HG03039 (cell line): ENCODE measurements around the gene GGT6.
"Not testable (repeated sequence)": the region's sequence is repeated elsewhere in the genome, so short reads cannot be mapped to it uniquely, and the experiment has no call there.

Experiments
- ATAC-seq: cut with Tn5 transposase; IDR thresholded peaks from one replicate; pipeline ENCODE4 v1.9.1; 2021; ENCODE audit warnings: mild to moderate bottlenecking, moderate library complexity; ENCODE audit not compliant: unreplicated experiment

Gene GGT6

GRCh38 chr17:4592240-4593005 is 32.0 kb upstream of the GGT6 start:
- no peak for ATAC-seq

GRCh38 chr17:4591529-4591928 is 31.2 kb upstream of the GGT6 start:
- no peak for ATAC-seq

- ATAC-seq: no peak
These were observed 30.6 kb upstream of the GGT6 start for GRCh38 chr17:4590981-4591453.

GRCh38 chr17:4590042-4590441 is 29.7 kb upstream of the GGT6 start:
- not testable (repeated sequence) for ATAC-seq

GRCh38 chr17:4588898-4589625 is 28.7 kb upstream of the GGT6 start:
- no peak for ATAC-seq

GRCh38 chr17:4588391-4588790 is 28.0 kb upstream of the GGT6 start:
- ATAC-seq: no peak

GRCh38 chr17:4587803-4588202 is 27.4 kb upstream of the GGT6 start:
- no peak for ATAC-seq

GRCh38 chr17:4587195-4587594 is 26.8 kb upstream of the GGT6 start:
- ATAC-seq: no peak

- no peak for ATAC-seq
These were observed 25.7 kb upstream of the GGT6 start for GRCh38 chr17:4586043-4586442.

GRCh38 chr17:4585638-4585994 is 25.2 kb upstream of the GGT6 start:
- ATAC-seq: no peak

- ATAC-seq: no peak
These were observed 24.7 kb upstream of the GGT6 start for GRCh38 chr17:4584917-4585637.

GRCh38 chr17:4584101-4584916 is 23.9 kb upstream of the GGT6 start, which contains the start of gene SMTNL2:
Gene SMTNL2, plus strand, starts transcription at chr17:4584529. Its CDS starts 77 bp downstream, at chr17:4584606.
- no peak for ATAC-seq

- ATAC-seq: no peak
These were observed 23.4 kb upstream of the GGT6 start for GRCh38 chr17:4583782-4584100.

GRCh38 chr17:4583206-4583605 is 22.8 kb upstream of the GGT6 start:
- no peak for ATAC-seq

- no peak for ATAC-seq
These were observed 22.3 kb upstream of the GGT6 start for GRCh38 chr17:4582691-4583090.

GRCh38 chr17:4582101-4582501 is 21.7 kb upstream of the GGT6 start:
- ATAC-seq: no peak

GRCh38 chr17:4580291-4580690 is 19.9 kb upstream of the GGT6 start:
- ATAC-seq: no peak

- ATAC-seq: no peak
These were observed 19.3 kb upstream of the GGT6 start for GRCh38 chr17:4579678-4580077.

GRCh38 chr17:4578349-4578748 is 18.0 kb upstream of the GGT6 start:
- ATAC-seq: not testable (repeated sequence)

- no peak for ATAC-seq
These were observed 17.1 kb upstream of the GGT6 start for GRCh38 chr17:4577386-4577993.
